ENCODE results near the gene TSPO.

DNA sequence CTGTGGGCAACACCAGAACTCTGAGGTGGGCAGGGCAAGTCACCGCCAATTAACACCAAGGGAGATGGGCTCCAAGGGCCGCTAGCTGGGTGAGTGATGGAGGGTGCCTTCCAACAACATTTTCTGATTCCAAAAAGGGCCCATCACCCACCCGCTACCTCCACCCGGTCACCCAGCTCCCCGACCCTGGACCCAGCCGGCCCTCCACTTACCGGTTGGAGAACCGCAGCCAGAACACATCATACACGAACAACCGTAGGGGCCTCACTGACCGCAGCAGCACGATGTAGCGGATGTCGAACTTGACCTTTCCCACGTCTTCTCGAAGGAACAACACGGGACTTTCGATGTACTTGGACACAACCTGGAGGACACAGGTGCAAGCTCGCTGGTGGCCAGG lies 20.8 kb downstream of the TSPO start:
- TF ChIP-seq EZH2 (IDR thresholded peaks at IDR 0.05; ENCODE audit: low read depth, low read length, severe bottlenecking) = no peak
- no peak for TF ChIP-seq POLR2AphosphoS5 (IDR thresholded peaks at IDR 0.05; ENCODE audit: low read depth, low read length)
- TF ChIP-seq ASH2L (IDR thresholded peaks at IDR 0.05; ENCODE audit: low read length) = no peak
- TF ChIP-seq, protein P1, sequence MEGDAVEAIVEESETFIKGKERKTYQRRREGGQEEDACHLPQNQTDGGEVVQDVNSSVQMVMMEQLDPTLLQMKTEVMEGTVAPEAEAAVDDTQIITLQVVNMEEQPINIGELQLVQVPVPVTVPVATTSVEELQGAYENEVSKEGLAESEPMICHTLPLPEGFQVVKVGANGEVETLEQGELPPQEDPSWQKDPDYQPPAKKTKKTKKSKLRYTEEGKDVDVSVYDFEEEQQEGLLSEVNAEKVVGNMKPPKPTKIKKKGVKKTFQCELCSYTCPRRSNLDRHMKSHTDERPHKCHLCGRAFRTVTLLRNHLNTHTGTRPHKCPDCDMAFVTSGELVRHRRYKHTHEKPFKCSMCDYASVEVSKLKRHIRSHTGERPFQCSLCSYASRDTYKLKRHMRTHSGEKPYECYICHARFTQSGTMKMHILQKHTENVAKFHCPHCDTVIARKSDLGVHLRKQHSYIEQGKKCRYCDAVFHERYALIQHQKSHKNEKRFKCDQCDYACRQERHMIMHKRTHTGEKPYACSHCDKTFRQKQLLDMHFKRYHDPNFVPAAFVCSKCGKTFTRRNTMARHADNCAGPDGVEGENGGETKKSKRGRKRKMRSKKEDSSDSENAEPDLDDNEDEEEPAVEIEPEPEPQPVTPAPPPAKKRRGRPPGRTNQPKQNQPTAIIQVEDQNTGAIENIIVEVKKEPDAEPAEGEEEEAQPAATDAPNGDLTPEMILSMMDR (IDR thresholded peaks at IDR 0.05; ENCODE audit: control extremely low read depth in 1 of 3, insufficient read depth in 1 of 3, low read depth in 1 of 3, low read length in 3 of 3) = no peak

All from H1 (cell line).